H1 (cell line): ENCODE data around the gene TMEM63A. TPM values are rescaled to one million over a fixed set of nuclear protein-coding genes. Genes with fewer than 3 reads are reported as not detected.

Experiments used
- CTCF ChIA-PET: fragments of 300-600 bp; sonication (Branson Sonifier 250); formaldehyde crosslinking; loops from one replicate; lab custom pipeline; 2021; ENCODE audit not compliant: partially characterized antibody; lab: Charles Lee
- POLR2A ChIA-PET: fragments of 300-600 bp; sonication (Branson Sonifier 250); formaldehyde crosslinking; loops from one replicate; lab custom pipeline; 2021; ENCODE audit warnings: inconsistent platforms; ENCODE audit not compliant: partially characterized antibody; lab: Charles Lee
- DNase-seq, 2 experiments: peaks; one replicate each; pipeline versions ENCODE4 v3.0.0 to v3.0.0-alpha.2; 2010 to 2022; ENCODE audit warnings: low spot score in 2 of 2, low read depth in 1 of 2, mixed read lengths in 1 of 2
- FAIRE-seq: peaks from 2 replicates; lab custom pipeline; 2011; peaks lifted over from hg19 to GRCh38; lab: Jason Lieb, UNC
- H2AFZ ChIP-seq: 2 replicates; pipeline ENCODE4 v1.8.1; 2012; ENCODE audit warnings: low read length, inconsistent platforms
- H2AK5ac ChIP-seq: 2 replicates; pipeline ENCODE4 v1.6.1; 2013; ENCODE audit warnings: low read depth, low read length
- H2BK120ac ChIP-seq: replicated peaks from 2 replicates; pipeline ENCODE3; 2013; ENCODE audit warnings: low read depth, low read length, inconsistent platforms
- H2BK12ac ChIP-seq: 2 replicates; pipeline ENCODE4 v1.6.1; 2013; ENCODE audit warnings: low read depth, low read length
- H2BK15ac ChIP-seq: 2 replicates; pipeline ENCODE4 v1.6.1; 2013; ENCODE audit warnings: low read length
- H2BK20ac ChIP-seq: 2 replicates; pipeline ENCODE4 v1.6.1; 2013; ENCODE audit warnings: low read length
- H2BK5ac ChIP-seq: 2 replicates; pipeline ENCODE4 v1.6.1; 2013; ENCODE audit warnings: low read depth, low read length
- H3K14ac ChIP-seq: 2 replicates; pipeline ENCODE4 v1.6.1; 2013; ENCODE audit warnings: inconsistent platforms; ENCODE audit not compliant: insufficient read length
- H3K18ac ChIP-seq: 2 replicates; pipeline ENCODE4 v1.6.1; 2013; ENCODE audit warnings: low read length; ENCODE audit errors: extremely low read depth
- H3K23ac ChIP-seq: 2 replicates; pipeline ENCODE4 v1.6.1; 2013; ENCODE audit warnings: inconsistent platforms; ENCODE audit not compliant: insufficient read length
- H3K23me2 ChIP-seq: 2 replicates; pipeline ENCODE4 v1.6.1; 2013; ENCODE audit warnings: low read depth, low read length
- H3K27ac ChIP-seq: 2 replicates; pipeline ENCODE4 v1.6.1; 2011; ENCODE audit warnings: low read depth, low read length, inconsistent platforms
- H3K27me3 ChIP-seq, 4 experiments: replicated peaks in 1 of 4; 1 replicate in 1 of 4; 2 replicates in 3 of 4; pipeline versions ENCODE4 v1.6.1 to v1.8.1; 2011 to 2013; ENCODE audit warnings: low read length in 3 of 4, mild to moderate bottlenecking in 3 of 4, inconsistent platforms in 2 of 4, mixed read lengths in 2 of 4, moderate library complexity in 1 of 4; ENCODE audit not compliant: control insufficient read depth in 3 of 4, insufficient read depth in 3 of 4; ENCODE audit errors: extremely low read depth in 1 of 4
- H3K36me3 ChIP-seq, 4 experiments: 2 replicates each; pipeline versions ENCODE4 v1.6.1 to v1.8.1; 2011 to 2013; ENCODE audit warnings: mild to moderate bottlenecking in 4 of 4, low read length in 3 of 4, moderate library complexity in 2 of 4, control low read depth in 1 of 4, inconsistent platforms in 1 of 4; ENCODE audit not compliant: insufficient read depth in 4 of 4, control insufficient read depth in 2 of 4
- H3K4ac ChIP-seq: replicated peaks from 2 replicates; pipeline ENCODE3; 2013; ENCODE audit warnings: low read length, low read depth, mixed read lengths, inconsistent platforms; ENCODE audit not compliant: insufficient read length
- H3K4me1 ChIP-seq, 4 experiments: replicated peaks in 1 of 4; 1 replicate in 1 of 4; 2 replicates in 3 of 4; pipeline versions ENCODE4 v1.6.1 to v1.8.1; 2011 to 2013; ENCODE audit warnings: low read length in 3 of 4, inconsistent platforms in 2 of 4, mixed read lengths in 1 of 4; ENCODE audit not compliant: insufficient read depth in 4 of 4, control insufficient read depth in 3 of 4
- H3K4me2 ChIP-seq, 2 experiments: 2 replicates each; pipeline versions ENCODE4 v1.6.1 to v1.8.1; 2011 to 2013; ENCODE audit warnings: low read depth in 2 of 2, low read length in 2 of 2, control low read depth in 1 of 2, inconsistent platforms in 1 of 2, mild to moderate bottlenecking in 1 of 2; ENCODE audit not compliant: insufficient read depth in 1 of 2
- H3K4me3 ChIP-seq, 4 experiments: fragments of 200-600, 300-600 bp in 1 of 4; sonication (generic), shearing (Covaris generic), sonication (Bioruptor Twin) in 1 of 4; 2 replicates each; pipeline versions ENCODE4 v1.5.1 to v1.8.1; 2011 to 2016; ENCODE audit warnings: low read length in 4 of 4, low read depth in 3 of 4, control low read depth in 2 of 4, inconsistent platforms in 2 of 4, mild to moderate bottlenecking in 2 of 4, mixed read lengths in 1 of 4, moderate library complexity in 1 of 4; ENCODE audit not compliant: insufficient read depth in 2 of 4; ENCODE audit errors: extremely low read depth in 1 of 4
- H3K56ac ChIP-seq: replicated peaks from 2 replicates; pipeline ENCODE3; 2013; ENCODE audit warnings: low read depth, mild to moderate bottlenecking, mixed read lengths, low read length, inconsistent platforms; ENCODE audit not compliant: insufficient read length
- H3K79me1 ChIP-seq: 2 replicates; pipeline ENCODE4 v1.6.1; 2013; ENCODE audit warnings: low read depth, low read length, control low read depth
- H3K79me2 ChIP-seq, 2 experiments: 2 replicates each; pipeline versions ENCODE4 v1.6.1 to v1.8.1; 2012 to 2013; ENCODE audit warnings: low read length in 2 of 2, mild to moderate bottlenecking in 2 of 2, inconsistent platforms in 1 of 2; ENCODE audit not compliant: insufficient read depth in 2 of 2, control insufficient read depth in 1 of 2
- H3K9ac ChIP-seq, 4 experiments: replicated peaks in 1 of 4; 1 replicate in 1 of 4; 2 replicates in 3 of 4; pipeline versions ENCODE4 v1.6.1 to v1.8.1; 2011 to 2013; ENCODE audit warnings: low read depth in 3 of 4, low read length in 3 of 4, control low read depth in 2 of 4, mild to moderate bottlenecking in 2 of 4, moderate library complexity in 2 of 4, inconsistent platforms in 1 of 4; ENCODE audit errors: extremely low read depth in 1 of 4
- H3K9me3 ChIP-seq, 2 experiments: 2 replicates each; pipeline versions ENCODE4 v1.6.1 to v1.8.1; 2012 to 2013; ENCODE audit warnings: mild to moderate bottlenecking in 2 of 2, moderate library complexity in 2 of 2, control low read depth in 1 of 2, inconsistent platforms in 1 of 2, low read depth in 1 of 2, low read length in 1 of 2, mixed read lengths in 1 of 2; ENCODE audit not compliant: insufficient read depth in 2 of 2
- H4K20me1 ChIP-seq, 2 experiments: replicated peaks in 1 of 2; 2 replicates each; pipeline versions ENCODE3 to v1.8.1; 2011 to 2013; ENCODE audit warnings: inconsistent platforms in 2 of 2, low read length in 2 of 2, mild to moderate bottlenecking in 1 of 2; ENCODE audit not compliant: insufficient read depth in 2 of 2, control insufficient read depth in 1 of 2
- H4K5ac ChIP-seq: 2 replicates; pipeline ENCODE4 v1.6.1; 2013; ENCODE audit warnings: low read length, low read depth, mixed read lengths, inconsistent platforms; ENCODE audit not compliant: insufficient read length
- H4K8ac ChIP-seq: 2 replicates; pipeline ENCODE4 v1.8.0; 2013; ENCODE audit warnings: mild to moderate bottlenecking, moderate library complexity, low read length, inconsistent platforms; ENCODE audit not compliant: insufficient read depth; ENCODE audit errors: extremely low read depth
- H4K91ac ChIP-seq: replicated peaks from 2 replicates; pipeline ENCODE3; 2013; ENCODE audit warnings: low read length, mixed read lengths, inconsistent platforms; ENCODE audit not compliant: insufficient read length
- EZH2 ChIP-seq: fragments of 200-600 bp; sonication (generic); IDR thresholded peaks from 2 replicates; pipeline ENCODE4 v1.7.1; 2012; ENCODE audit warnings: low read depth, mild to moderate bottlenecking, moderate library complexity, low read length, inconsistent platforms; ENCODE audit not compliant: severe bottlenecking
- NANOG ChIP-seq: IDR thresholded peaks from 2 replicates; pipeline ENCODE4 v1.6.1; 2011; ENCODE audit warnings: low read length, low read depth, mild to moderate bottlenecking, inconsistent platforms; ENCODE audit not compliant: insufficient read depth, poor library complexity, severe bottlenecking
- POU5F1 ChIP-seq: IDR thresholded peaks from 2 replicates; pipeline ENCODE4 v1.6.1; 2011; ENCODE audit warnings: low read depth, mild to moderate bottlenecking, low read length, moderate library complexity
- SAP30 ChIP-seq: fragments of 300-600 bp; sonication (generic); IDR thresholded peaks from 2 replicates; pipeline ENCODE4 v1.7.1; 2012; ENCODE audit warnings: low read length, moderate library complexity, mild to moderate bottlenecking, inconsistent platforms; ENCODE audit not compliant: insufficient read depth, insufficient replicate concordance
- SUZ12 ChIP-seq: fragments of 200-600 bp; sonication (generic); IDR thresholded peaks from 2 replicates; pipeline ENCODE4 v1.6.1; 2012; ENCODE audit warnings: mild to moderate bottlenecking, inconsistent platforms, low read length, moderate library complexity, mixed read lengths
- WGBS, 2 experiments: shearing (Covaris generic) in 1 of 2; methylation state at CpG; one replicate each; pipeline versions ENCODE4 v1.1.6 to v1.1.7; 2013 to 2015; ENCODE audit warnings: low lambda C conversion rate in 2 of 2, mixed read lengths in 2 of 2, inconsistent platforms in 1 of 2, low coverage in 1 of 2, missing lambda C conversion rate in 1 of 2; ENCODE audit not compliant: insufficient replicate concordance in 2 of 2, insufficient coverage in 1 of 2, insufficient read length in 1 of 2; ENCODE audit errors: extremely low coverage in 1 of 2, missing lambda C conversion rate in 1 of 2; 5-methylcytosine and 5-hydroxymethylcytosine counted together
- polyA plus RNA-seq, 7 experiments: library from polyadenylated mRNA; depleted of rRNA in 3 of 7; stranded (reverse) in 5 of 7; unstranded in 2 of 7; fragments of >200 nt in 5 of 7; fragments of 200-250 nt in 2 of 7; gene quantifications; 1 replicate in 5 of 7; 2 replicates in 1 of 7; 4 replicates in 1 of 7; pipeline versions ENCODE4 v1.2.1 to v1.2.3, GENCODE V29; 2011 to 2013; ENCODE audit warnings: missing spikeins in 2 of 7, mixed read lengths in 2 of 7
- total RNA-seq: library from RNA; stranded (reverse); fragmentation: NEBNext Ultra II Directional; extraction: Animal tissue kit (Norgen Biotek cat#: 25700); gene quantifications from 2 replicates; pipeline ENCODE4 v1.2.1, GENCODE V29; 2021
- TF ChIP-seq, protein P1 (sequence below): IDR thresholded peaks from 2 replicates; pipeline ENCODE4 v1.6.1; 2012; ENCODE audit warnings: inconsistent platforms
- TF ChIP-seq, protein P2 (sequence below): IDR thresholded peaks from 2 replicates; pipeline ENCODE4 v1.6.1; 2012; ENCODE audit warnings: low read length, inconsistent platforms

Gene TMEM63A
- total and polyA plus RNA-seq, 2 of the 8 experiments (the other 6 are each of a cell fraction or from before 2014, with no cell fraction given): 26.1 to 55.4 TPM

DNA sequence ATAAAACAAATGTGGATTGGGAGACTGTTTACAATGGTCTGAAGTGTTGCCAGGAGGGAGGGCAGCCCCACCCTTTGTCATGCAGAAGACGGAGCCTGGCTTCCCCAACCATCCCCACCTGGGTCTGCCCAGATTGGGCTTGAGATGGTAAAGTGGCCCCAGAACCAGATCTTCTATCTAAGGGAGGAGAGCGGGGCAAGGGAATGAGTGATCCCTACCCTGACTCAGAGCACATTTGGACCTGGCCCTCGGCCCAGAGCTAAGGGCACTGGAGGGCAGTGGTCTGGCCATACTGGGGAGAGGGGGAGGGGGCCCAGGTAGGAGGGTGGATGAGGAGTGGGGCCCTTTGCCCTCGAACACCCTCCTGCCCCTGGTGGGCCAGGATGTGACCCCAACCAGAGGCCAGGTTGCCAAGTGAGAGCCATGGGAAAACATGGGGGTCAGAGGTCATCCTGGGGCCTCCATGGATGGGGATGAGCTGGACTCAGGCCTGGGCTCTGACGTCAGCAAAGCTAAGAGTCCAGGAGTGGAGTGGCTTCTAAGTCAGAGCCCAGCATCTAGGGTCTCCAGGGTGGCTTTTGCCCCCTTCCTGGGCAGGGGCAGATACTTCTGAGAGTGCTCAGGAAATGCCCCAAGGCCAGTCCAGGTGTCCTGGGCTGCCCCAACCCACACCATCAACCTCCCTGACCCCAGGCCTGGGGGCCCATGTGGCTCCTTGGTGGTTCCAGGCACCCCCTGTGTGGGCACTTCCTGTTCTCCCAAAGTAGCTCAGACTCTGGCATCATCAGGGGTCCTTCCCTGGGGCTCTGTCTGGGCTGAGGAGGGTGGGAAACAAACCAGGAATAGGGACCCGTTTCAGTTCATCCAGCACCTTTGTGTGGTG lies 8.4 kb upstream of the TMEM63A start:
- peak overlapping the region in 1 of 2 experiments; percentile 45; a peak in 3 of 4 replicates for H3K4me2 ChIP-seq
- CTCF ChIA-PET: interaction anchor here (0.6 to 21.3 kb wide), 7 partner anchors 8 to 118 kb away, joined by 3 to 406 read pairs (median 6); partner anchors contain the start of gene TMEM63A
- H3K18ac ChIP-seq: peak overlapping the region; percentile 93; the same call in 1 of the 2 replicates
- FAIRE-seq (no peak), DNase-seq (no peak)
- POLR2A ChIA-PET: interaction anchor here (0.8 to 5.7 kb wide), 10 partner anchors 8 to 45 kb away, joined by 3 to 27 read pairs (median 4); partner anchors contain the start of gene TMEM63A
- H2AK5ac ChIP-seq: peak overlapping the region; percentile 95
- H2AFZ ChIP-seq: no peak overlapping the region
- no peaks in the 10 kb centered on the region for H3K79me2 ChIP-seq
- H3K4me3 ChIP-seq: no peak overlapping the region
- peaks cover 10 to 34% (median 22%) of the 10 kb centered on the region in 4 experiments for H3K4me1 ChIP-seq
- H3K9me3 ChIP-seq: no peaks in the 10 kb centered on the region
- peaks cover 0 to 14% (median 6%) of the 10 kb centered on the region in 4 experiments; a peak in 4 of 7 replicates for H3K27me3 ChIP-seq
- H4K91ac ChIP-seq: peak overlapping the region; percentile 95
- H2BK20ac ChIP-seq: peak overlapping the region; percentile 90; the same call in 1 of the 2 replicates
- H2BK12ac ChIP-seq: peak overlapping the region; percentile 96
- H3K23ac ChIP-seq: no peak overlapping the region
- H3K36me3 ChIP-seq: no peaks in the 10 kb centered on the region
- no peak overlapping the region for H4K8ac ChIP-seq
- H3K14ac ChIP-seq: no peak overlapping the region
- H4K20me1 ChIP-seq: no peaks in the 10 kb centered on the region
- no peak overlapping the region for H4K5ac ChIP-seq
- peak overlapping the region; percentile 71 for H3K4ac ChIP-seq
- no peak overlapping the region for H3K9ac ChIP-seq
- no peak overlapping the region for H3K27ac ChIP-seq
- peak overlapping the region; percentile 88; the same call in 1 of the 2 replicates for H2BK5ac ChIP-seq
- 67% methylated on average over 6 of the region's 6 CpGs; no CpG with 5 or more reads in 1 of the 2 experiments for WGBS, 2 experiments
- no peaks in the 10 kb centered on the region for H3K79me1 ChIP-seq
- peak overlapping the region; percentile 81 for H2BK15ac ChIP-seq
- no peaks in the 10 kb centered on the region; the same call in 1 of the 2 replicates for H3K23me2 ChIP-seq
- peak overlapping the region; percentile 44 for H2BK120ac ChIP-seq
- no peak overlapping the region for H3K56ac ChIP-seq
- TF ChIP-seq, protein P1, sequence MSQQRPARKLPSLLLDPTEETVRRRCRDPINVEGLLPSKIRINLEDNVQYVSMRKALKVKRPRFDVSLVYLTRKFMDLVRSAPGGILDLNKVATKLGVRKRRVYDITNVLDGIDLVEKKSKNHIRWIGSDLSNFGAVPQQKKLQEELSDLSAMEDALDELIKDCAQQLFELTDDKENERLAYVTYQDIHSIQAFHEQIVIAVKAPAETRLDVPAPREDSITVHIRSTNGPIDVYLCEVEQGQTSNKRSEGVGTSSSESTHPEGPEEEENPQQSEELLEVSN: no peak
- TF ChIP-seq, protein P2, sequence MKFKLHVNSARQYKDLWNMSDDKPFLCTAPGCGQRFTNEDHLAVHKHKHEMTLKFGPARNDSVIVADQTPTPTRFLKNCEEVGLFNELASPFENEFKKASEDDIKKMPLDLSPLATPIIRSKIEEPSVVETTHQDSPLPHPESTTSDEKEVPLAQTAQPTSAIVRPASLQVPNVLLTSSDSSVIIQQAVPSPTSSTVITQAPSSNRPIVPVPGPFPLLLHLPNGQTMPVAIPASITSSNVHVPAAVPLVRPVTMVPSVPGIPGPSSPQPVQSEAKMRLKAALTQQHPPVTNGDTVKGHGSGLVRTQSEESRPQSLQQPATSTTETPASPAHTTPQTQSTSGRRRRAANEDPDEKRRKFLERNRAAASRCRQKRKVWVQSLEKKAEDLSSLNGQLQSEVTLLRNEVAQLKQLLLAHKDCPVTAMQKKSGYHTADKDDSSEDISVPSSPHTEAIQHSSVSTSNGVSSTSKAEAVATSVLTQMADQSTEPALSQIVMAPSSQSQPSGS: no peak
- no peak for TF ChIP-seq EZH2
- TF ChIP-seq NANOG: peak; percentile 64
- TF ChIP-seq SUZ12: no peak
- no peak for TF ChIP-seq SAP30
- peak; percentile 96 for TF ChIP-seq POU5F1
